Calu3 (cell line): Measurements from ENCODE around the gene NYNRIN. TPM values are rescaled to one million over a fixed set of nuclear protein-coding genes. Genes with fewer than 3 reads are reported as not detected.
A peak's percentile ranks its signal among the peaks of the same experiment; 100 is the strongest.

Experiments
- BruUV-seq: library from RNA; stranded (reverse); fragments of 400-500 nt; replicated peaks from 2 replicates; lab custom pipeline; 2021; lab: Mats Ljungman, UMichigan
- CTCF ChIA-PET: fragments of 300-600 bp; sonication (Branson Sonifier 250); formaldehyde crosslinking; loops from one replicate; lab custom pipeline; 2022; ENCODE audit warnings: antibody characterized with exemption; lab: Charles Lee
- DNase-seq: peaks from one replicate; pipeline ENCODE4 v3.0.0; 2022
- H3K27ac Mint-ChIP-seq: one replicate; pipeline ENCODE4 v1.8.0; 2022; ENCODE audit warnings: mixed read lengths; ENCODE audit not compliant: unreplicated experiment
- H3K27me3 Mint-ChIP-seq: one replicate; pipeline ENCODE4 v1.8.0; 2022; ENCODE audit warnings: mixed read lengths; ENCODE audit not compliant: unreplicated experiment
- H3K36me3 Mint-ChIP-seq: one replicate; pipeline ENCODE4 v1.8.0; 2022; ENCODE audit warnings: mild to moderate bottlenecking, moderate library complexity, mixed read lengths; ENCODE audit not compliant: insufficient read depth, unreplicated experiment
- H3K4me1 Mint-ChIP-seq: one replicate; pipeline ENCODE4 v1.8.0; 2022; ENCODE audit warnings: mild to moderate bottlenecking, low read depth, mixed read lengths; ENCODE audit not compliant: unreplicated experiment
- H3K4me3 Mint-ChIP-seq: one replicate; pipeline ENCODE4 v1.8.0; 2022; ENCODE audit warnings: mild to moderate bottlenecking, low read depth, moderate library complexity, mixed read lengths; ENCODE audit not compliant: unreplicated experiment
- H3K9me3 Mint-ChIP-seq: one replicate; pipeline ENCODE4 v1.8.0; 2022; ENCODE audit warnings: low read depth, mixed read lengths; ENCODE audit not compliant: unreplicated experiment
- intact Hi-C: fragments of 100-400 bp; cut with micrococcal nuclease; formaldehyde crosslinking; loops from one replicate; pipeline ENCODE4 v1.10.0; 2022; ENCODE audit not compliant: unreplicated experiment
- total RNA-seq: library from RNA; stranded (reverse); gene quantifications from 2 replicates; pipeline ENCODE4 v1.2.3, GENCODE V29; 2022
- TF ChIP-seq, protein P1 (sequence below): fragments of 200-600 bp; IDR thresholded peaks from one replicate; pipeline ENCODE4 v1.8.0; 2022; ENCODE audit warnings: antibody characterized with exemption; ENCODE audit not compliant: unreplicated experiment

NYNRIN gene
- total RNA-seq, 1 experiment from 2014 or later = 7.5 TPM

DNA sequence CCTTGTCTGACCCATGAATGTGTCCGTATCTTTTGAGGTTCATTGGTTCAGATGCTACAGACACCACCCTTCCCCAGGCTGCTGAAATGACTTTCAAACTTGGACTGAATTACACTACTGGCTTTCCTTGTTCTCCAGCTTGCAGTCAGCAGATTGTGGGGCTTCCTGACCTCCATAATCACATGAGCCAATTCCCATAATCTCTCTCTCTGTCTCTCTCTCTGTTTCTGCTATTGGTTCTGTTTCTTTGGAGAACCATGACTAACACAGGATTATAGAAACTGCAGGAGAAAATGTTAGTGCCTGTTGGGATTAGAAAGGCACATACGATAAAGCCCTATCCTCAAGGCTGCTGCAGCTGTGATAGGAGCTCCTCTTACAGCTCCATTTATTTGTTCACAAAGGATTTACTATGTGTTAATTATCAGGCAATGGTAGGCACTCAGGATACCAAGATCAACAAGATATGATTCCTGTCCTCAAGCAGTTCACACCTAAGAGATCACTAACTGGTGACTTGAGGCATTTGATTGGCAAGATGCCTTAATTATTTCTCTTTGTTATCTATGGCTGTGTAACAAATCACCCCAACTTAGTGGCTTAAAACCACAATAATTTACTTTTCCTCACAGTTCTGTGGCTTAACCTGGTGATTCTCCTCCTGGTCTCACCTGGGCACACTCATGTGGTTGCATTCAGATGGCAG is 10.2 kb upstream of the NYNRIN start:
- H3K4me1 Mint-ChIP-seq = peaks cover 37% of the 10 kb centered on the region
- H3K36me3 Mint-ChIP-seq = peaks cover 21% of the 10 kb centered on the region
- no peak overlapping the region for H3K4me3 Mint-ChIP-seq
- TF ChIP-seq, protein P1, sequence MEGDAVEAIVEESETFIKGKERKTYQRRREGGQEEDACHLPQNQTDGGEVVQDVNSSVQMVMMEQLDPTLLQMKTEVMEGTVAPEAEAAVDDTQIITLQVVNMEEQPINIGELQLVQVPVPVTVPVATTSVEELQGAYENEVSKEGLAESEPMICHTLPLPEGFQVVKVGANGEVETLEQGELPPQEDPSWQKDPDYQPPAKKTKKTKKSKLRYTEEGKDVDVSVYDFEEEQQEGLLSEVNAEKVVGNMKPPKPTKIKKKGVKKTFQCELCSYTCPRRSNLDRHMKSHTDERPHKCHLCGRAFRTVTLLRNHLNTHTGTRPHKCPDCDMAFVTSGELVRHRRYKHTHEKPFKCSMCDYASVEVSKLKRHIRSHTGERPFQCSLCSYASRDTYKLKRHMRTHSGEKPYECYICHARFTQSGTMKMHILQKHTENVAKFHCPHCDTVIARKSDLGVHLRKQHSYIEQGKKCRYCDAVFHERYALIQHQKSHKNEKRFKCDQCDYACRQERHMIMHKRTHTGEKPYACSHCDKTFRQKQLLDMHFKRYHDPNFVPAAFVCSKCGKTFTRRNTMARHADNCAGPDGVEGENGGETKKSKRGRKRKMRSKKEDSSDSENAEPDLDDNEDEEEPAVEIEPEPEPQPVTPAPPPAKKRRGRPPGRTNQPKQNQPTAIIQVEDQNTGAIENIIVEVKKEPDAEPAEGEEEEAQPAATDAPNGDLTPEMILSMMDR = no peak
- no peaks in the 10 kb centered on the region for H3K27me3 Mint-ChIP-seq
- CTCF ChIA-PET = interaction anchor here (1.6 kb wide), 1 partner anchor 22 kb away, joined by 6 read pairs; no protein-coding TSS in a partner anchor
- DNase-seq = no peak
- no TSS peak for BruUV-seq
- H3K9me3 Mint-ChIP-seq = no peaks in the 10 kb centered on the region
- H3K27ac Mint-ChIP-seq = no peak overlapping the region
- intact Hi-C loops = no loop called here

DNA sequence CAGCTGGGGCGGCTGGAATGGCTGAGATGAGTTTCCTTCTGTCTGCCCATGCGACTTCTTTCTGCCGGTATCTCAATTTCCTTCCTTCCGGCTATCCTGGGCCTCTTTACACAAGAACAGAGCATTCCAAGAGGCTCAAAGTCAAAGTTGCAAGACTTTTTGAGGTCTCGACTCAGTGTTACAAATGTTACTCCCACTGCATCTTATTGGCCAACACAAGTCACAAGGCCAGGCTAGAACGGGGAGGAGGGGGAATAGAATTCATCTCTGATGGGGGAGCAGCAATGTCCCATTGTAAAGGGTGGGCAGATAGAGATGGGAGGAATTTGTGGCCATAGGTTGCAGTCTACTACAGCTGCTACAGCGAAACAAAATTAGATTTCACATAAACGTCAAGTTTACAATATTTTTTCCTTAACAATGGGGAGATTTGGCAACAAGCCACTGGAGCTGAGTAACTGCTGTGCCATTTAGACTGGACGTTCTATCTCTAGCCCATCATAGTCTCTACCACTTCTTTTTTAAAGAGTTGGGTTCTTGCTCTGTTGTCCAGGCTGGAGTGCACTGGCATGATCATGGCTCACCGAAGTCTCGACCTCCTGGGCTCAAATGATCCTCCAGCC is 9.5 kb upstream of the NYNRIN start:
- Mint-ChIP-seq H3K27ac (no peak overlapping the region), H3K4me1 (peaks cover 37% of the 10 kb centered on the region), H3K9me3 (no peaks in the 10 kb centered on the region), H3K36me3 (peaks cover 21% of the 10 kb centered on the region), H3K4me3 (no peak overlapping the region), H3K27me3 (no peaks in the 10 kb centered on the region)
- CTCF ChIA-PET = interaction anchor here (0.6 to 1.6 kb wide), 3 partner anchors 23 to 1211 kb away, joined by 3 to 6 read pairs (median 3); no protein-coding TSS in a partner anchor
- no TSS peak for BruUV-seq
- no peak for DNase-seq
- intact Hi-C loops = no loop called here
- TF ChIP-seq, protein P1 = no peak

DNA sequence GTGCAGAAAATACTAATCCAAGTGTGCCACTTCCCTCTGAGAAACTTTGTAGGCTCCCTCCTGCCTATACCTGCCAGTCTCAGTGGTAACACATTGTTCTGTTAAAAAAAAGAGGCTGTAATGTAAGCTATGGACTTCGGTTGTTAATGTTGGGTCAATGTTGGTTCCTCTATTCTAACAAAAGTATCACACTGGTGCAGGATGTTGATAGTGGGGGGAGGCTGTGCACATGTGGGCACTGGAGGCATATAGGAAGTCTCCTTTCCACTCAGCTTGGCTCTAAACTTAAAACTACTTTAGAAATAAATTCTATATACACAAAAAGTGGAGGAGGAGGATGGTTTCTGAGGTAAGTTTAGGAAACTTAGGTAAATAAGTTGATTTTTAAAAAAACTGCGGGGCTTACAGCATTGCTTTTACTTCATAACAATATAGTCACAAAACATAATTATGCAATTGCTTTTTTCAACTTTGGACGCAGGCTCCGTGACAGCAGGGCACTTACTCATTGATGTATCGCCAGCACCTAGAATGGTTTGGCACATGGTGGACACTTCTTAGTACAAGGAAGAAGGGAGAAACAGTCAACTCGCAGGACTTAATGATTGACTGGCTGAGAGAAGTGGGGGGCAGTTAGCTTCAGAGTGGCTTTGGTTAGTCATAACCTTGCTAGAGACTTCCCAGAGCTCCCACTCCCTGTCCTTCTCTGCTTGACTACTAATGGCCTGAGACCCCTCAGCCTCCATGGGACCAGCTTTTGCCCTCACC is 7.9 kb upstream of the NYNRIN start:
- CTCF ChIA-PET = interaction anchor here (0.7 to 1.6 kb wide), 3 partner anchors 40 to 58 kb away, joined by 4 to 13 read pairs (median 12); no protein-coding TSS in a partner anchor
- Mint-ChIP-seq H3K9me3 (no peaks in the 10 kb centered on the region), H3K4me1 (peaks cover 37% of the 10 kb centered on the region), H3K27me3 (no peaks in the 10 kb centered on the region), H3K27ac (peak overlapping the region; percentile 95), H3K36me3 (peaks cover 21% of the 10 kb centered on the region), H3K4me3 (peak overlapping the region; percentile 55)
- TF ChIP-seq, protein P1 = no peak
- no peak for DNase-seq
- intact Hi-C loops = no loop called here
- no TSS peak for BruUV-seq
